GM19043 (cell line): ENCODE data around the gene FHL3.
"Not testable (repeated sequence)": the region's sequence is repeated elsewhere in the genome, so short reads cannot be mapped to it uniquely, and the experiment has no call there.

ENCODE experiments used
- ATAC-seq: cut with Tn5 transposase; IDR thresholded peaks from one replicate; pipeline ENCODE4 v1.9.1; 2021; ENCODE audit warnings: low read depth; ENCODE audit not compliant: unreplicated experiment

FHL3 gene

DNA sequence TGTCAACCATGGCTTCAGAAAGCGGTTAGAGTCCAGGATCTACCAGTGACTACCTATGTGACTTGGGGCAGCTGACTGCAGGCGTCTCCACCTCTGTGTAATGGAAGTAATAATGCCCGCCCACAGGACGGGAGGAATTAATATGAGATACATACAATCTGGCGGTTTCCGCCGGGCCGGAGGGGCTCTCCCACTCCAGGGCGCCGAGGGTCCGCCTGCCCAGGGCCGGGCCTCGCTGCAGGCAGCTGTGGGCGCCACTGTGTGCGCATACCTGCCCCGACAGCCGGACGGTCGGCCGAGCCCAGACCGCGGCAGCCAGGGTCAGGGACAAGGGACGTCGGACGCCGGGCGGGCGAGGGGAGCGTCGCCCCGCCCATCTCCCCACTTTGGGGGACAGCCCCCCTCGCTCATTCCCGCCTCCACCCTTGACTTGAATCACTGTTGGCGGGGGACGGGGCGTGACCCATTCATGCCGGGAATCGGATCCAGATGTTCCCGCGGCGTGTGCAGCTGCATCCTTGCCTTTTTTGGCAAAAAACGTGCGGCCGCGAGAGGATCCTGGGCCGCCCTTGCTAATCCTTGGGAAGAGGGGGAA is 9.5 kb downstream of the FHL3 start:
- ATAC-seq, result no peak

- ATAC-seq, result no peak
Measured at GRCh38 chr1:37994886-37995566, 10.3 kb downstream of the FHL3 start.

- ATAC-seq, result peak; percentile 20
Measured at GRCh38 chr1:37989361-37989930, 15.9 kb downstream of the FHL3 start.

DNA sequence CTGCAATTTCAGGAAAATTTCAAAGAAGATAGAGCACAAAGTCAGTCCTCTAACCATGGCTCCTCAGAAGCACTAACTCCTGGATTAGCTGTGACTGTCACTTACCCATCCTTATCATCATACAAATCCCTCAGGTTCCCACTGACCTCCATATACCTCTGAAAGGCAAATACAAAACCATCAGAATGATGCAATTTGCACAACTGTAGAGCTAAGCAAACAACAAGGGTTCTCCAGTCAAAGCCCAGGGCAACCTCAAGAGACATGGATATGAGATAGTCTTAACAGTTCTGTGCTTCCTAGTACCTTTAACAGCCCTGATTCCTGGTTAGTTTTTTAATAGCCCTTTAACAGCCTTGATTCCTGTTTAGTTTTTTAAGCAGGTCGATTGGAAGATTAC is 17.6 kb downstream of the FHL3 start:
- ATAC-seq, result no peak

GRCh38 chr1:37983546-37983945 is 21.8 kb downstream of the FHL3 start:
- ATAC-seq, result no peak

DNA sequence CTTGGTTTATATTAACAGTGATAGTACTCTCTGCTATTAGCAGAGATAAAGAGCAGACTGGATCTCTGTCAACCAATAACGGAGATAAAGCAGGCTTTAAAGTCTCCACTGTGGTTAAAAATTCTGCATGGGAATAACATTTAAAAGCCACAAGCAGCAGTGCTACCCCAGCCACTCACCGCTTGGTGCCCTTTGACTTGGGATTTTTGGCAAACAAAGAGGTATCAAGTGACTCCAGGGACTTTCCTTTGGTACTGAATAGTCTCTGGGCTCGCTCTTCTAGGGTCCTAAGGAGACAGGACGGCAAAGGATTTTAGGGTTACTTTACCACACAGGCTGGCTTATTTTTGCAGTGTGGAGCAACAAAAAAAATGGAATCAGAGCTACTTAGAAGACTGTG is 26.8 kb downstream of the FHL3 start:
- no peak for ATAC-seq

- not testable (repeated sequence) for ATAC-seq
Measured at GRCh38 chr1:37975083-37975482, 30.2 kb downstream of the FHL3 start.

GRCh38 chr1:37974567-37974966 is 30.7 kb downstream of the FHL3 start:
- no peak for ATAC-seq

DNA sequence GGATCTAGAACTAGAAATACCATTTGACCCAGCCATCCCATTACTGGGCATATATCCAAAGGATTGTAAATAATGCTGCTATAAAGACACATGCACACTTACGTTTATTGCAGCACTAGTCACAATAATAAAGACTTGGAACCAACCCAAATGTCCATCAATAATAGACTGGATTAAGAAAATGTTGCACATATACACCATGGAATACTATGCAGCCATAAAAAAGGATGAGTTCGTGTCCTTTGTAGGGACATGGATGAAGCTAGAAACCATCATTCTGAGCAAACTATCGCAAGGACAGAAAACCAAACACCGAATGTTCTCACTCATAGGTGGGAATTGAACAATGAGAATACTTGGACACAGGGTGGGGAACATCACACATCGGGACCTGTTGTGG is 31.6 kb downstream of the FHL3 start:
- ATAC-seq, result not testable (repeated sequence)

DNA sequence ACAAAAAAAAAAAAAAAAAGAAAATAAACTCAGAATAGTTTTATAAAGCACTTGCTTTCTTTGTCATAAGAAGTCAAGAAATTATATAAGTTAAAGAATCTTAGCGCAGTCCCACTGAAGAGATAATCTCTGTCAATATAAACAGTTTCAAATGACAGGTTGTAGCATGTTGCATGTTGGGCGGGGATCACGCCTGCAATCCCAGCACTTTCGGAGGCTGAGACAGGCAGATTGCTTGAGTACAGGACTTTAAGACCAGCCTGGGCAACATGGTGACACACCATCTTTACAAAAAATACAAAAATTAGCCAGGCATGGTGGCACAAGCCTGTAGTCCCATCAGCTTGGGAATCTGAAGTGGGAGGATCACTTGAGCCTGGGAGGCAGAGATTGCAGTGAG is 40.0 kb downstream of the FHL3 start:
- no peak for ATAC-seq

- ATAC-seq, result not testable (repeated sequence)
Measured at GRCh38 chr1:37964106-37964505, 41.2 kb downstream of the FHL3 start.

DNA sequence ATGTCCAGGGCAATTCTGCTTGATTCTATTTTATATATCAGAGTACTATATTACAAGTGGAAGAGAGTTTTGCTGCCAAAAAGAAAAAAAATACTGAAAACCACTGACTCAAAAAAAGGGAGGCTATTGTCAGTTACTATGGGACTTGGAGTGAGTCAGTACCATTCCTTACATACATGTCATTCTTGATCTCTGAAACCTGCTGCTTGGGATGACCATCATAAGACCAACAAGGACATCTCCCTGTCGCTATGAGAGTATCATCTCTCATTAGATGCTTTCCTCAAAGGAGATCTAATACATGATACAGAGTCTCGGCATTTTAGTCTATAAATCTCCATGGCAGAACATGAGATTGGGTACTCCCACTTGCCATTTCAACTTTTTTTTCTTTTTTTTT is 46.6 kb downstream of the FHL3 start:
- no peak for ATAC-seq

- ATAC-seq, result no peak
Measured at GRCh38 chr1:37955685-37956084, 49.6 kb downstream of the FHL3 start.

DNA sequence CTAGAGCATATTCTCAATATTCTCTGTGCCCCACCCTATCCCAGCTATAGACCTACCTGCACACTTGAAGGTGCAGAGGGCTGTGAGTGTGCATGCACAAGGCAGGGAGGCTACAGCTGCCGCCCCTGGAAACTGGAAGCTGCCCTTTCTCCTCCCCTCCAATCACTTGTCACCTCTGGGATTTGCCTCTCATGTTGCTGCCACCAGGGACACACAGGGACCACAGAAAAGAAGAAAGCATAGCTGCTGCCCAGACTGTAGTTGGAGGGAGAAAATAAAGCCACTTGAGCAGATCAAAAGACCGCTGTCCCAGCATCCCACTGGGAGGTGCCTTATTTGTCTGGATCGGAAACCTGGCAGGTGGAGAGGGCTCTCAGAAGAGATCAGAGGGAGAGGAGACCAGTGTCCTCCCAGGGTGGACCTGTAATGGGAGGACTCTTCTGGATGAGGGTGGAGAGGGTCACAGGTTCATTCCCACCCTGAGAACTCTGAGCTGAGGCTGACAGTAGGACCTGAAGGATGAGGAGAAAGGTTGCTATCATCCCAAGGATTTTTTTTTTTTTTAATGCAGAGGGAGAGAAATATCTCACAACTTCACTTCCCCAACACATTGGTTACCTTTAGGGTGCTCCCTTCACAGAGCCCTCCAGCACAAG is 50.9 kb downstream of the FHL3 start:
- ATAC-seq, result no peak

DNA sequence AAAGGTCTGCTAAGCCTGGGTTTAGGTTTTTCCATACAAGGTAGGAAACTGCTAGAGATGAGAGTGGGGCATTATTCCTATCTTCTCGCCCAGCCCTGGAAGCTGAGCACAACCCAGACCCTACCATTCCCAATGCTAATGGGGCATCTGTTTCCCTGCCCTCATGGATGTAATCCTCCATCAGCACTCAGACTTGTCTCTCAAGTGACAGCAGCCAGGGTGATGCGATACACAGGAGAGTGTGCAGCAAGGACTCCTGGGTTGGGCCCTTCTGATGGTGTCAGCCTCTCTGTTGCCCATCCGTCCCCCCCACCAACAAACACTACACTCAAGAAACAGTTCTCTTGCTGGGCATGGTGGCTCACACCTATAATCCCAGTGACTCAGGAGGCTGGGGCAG is 52.6 kb downstream of the FHL3 start:
- ATAC-seq, result no peak

DNA sequence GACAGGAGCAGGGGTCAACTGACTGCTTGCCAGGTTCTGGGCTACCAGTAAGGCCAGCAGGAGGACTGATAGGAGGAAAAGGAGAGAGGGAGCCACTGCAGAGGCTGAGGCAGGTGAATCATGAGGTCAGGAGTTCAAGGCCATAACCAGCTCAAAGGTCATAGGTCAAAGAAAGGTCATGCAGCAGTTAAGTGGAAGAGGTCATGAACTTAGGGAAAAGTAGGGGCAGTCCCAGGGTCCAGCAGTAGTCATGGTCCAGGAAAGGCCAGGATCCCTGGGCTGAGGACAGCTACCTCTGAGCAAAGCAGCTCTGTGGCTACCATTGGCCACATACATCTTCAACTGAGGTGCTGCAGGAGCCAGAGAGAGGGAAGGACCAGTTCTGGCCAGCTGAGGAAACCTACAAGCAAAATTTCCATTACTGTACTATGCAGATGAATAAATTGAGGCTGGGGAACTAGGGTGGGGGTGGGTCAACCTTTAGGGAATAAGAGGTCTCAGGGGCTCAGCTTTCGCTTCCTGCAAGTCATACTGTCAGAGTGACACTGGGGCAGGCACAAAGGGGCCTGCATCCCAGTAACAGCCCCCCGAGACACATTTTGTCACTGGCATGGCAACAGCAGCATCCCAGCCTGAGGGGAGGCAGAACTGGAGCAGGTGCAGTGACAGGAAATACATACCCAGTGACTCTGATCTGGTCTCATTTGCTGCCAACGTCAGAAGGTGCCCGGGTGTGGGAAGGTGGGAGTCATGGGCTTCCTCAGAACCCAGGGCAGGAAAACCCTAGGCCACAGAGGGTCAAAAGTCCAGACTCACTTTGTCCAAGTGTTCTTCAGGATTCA is 53.3 kb downstream of the FHL3 start:
- no peak for ATAC-seq

- no peak for ATAC-seq
Measured at GRCh38 chr1:37951041-37951782, 54.1 kb downstream of the FHL3 start.

DNA sequence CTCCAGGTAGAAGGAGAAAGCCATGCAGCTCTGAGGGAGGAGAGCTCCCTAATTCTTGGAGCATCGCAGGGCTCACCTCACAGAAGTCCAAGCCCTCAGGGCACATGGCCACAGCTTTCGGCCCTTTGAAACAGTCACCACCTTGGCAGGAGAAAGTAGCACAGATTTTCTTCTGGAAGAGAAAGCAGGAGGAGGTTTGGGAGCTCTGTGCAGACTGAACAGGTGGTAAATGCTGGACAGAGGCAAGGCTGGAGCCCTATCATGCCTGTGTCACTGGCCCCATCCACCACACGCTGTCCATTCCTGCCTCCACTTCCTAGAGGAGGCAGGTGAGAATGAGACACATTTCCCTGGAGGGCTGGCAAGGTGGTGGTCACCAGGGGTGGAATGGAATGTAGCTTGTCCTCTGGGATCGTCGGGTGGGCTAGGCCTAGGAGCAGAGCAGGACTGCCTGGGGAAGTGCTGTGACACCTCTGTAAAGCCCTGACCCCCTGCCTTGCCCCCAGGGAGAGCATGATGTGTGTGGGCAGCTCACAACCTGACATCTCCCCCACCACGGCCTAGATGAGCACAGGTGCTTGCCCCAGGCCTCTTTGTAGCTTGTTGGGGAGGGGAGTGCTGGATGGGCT is 55.7 kb downstream of the FHL3 start:
- ATAC-seq, result no peak

DNA sequence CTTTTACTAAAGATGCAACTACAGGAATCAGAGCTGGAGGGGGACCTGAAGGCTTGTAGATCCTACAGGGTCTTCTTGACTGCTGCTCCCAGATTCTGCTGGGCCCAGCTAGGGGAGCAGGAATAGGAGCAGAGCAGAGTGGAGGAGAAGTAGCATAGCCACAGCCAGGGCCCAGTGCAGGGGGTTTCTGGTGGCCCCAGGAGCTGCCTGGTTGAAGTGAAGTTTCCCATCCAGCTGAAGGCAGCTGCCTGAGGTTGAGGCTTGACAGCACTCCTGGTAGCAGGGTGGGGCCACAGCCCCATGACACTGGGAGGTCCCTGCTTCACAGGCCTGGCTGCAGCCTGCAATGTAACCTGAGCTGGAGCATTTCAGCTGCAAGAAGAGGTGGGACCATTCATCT is 56.5 kb downstream of the FHL3 start:
- ATAC-seq, result no peak

DNA sequence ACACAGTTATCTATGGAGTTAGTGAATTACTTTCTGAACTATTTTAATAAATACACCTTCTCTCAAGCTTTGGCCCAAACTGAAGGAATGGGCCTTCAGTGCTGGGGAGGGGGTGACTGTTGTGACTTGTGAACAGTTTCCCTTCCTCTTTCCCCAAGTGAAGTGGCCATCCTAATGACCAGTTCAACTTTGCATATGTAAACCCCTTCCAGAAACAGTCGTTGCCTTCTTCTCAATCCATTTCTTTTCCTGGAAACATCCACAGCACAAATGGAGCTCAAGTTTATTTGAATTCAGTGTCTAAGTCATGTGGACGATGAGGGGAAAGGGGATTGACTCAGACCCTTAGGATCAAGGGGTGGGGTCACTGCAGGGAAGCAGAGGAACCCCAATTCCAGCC is 57.1 kb downstream of the FHL3 start:
- no peak for ATAC-seq
